ENCODE measurements around the gene THOC5.

THOC5 gene

DNA sequence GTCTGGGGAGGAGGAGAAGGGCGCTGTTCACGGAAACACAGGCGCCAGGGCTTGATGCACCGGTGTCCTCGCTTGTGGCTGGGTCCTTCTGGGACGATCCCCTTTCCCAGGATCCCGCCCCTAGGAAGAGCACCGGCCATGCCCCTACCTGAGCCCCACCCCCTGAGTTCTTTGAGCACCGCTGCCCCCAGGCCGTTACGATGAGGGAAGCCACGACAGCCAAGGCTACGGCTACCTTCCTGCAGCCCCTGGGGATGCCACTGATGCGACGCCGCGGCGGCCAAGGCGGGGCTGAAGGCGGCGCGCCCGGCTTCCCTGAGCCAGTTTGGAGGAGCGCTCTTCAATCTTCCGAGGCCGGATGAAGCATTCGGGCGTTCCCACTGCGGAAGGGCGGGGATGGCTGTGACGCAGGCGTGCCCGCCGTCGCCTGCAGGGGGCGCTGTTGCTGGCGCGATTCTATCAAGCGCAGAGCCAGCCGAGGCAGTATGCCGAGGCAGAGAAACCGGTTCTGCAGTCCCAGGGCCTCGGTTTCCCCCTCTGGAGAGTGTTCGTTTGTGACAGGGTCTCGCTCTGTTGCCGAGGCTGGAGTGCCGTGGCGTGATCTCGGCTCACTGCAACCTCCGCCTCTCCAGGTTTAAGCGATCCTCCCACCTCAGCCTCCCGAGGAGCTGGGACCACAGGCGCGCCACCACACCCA is 83.2 kb downstream of the THOC5 start (continued):
- TF ChIP-seq ZNF18 (tag by site-specific recombination; IDR thresholded peaks at IDR 0.05) (peak; percentile 16; the same call in 1 of the 2 replicates), GLIS1 (tag by site-specific recombination; IDR thresholded peaks at IDR 0.05) (peak; percentile 18; the same call in 1 of the 2 replicates), EGR2 (tag by site-specific recombination; IDR thresholded peaks at IDR 0.05; ENCODE audit: low read depth) (no peak), ZNF776 (tag by site-specific recombination; IDR thresholded peaks at IDR 0.05; ENCODE audit: borderline replicate concordance) (no peak), ZNF280C (tag by site-specific recombination; IDR thresholded peaks at IDR 0.05) (no peak), ZNF423 (tag by site-specific recombination; IDR thresholded peaks at IDR 0.05) (no peak), ZBTB11 (tag by site-specific recombination; conservative IDR thresholded peaks at IDR 0.05; ENCODE audit: low read depth) (peak; percentile 34; the same call in 1 of the 2 replicates), HOXD13 (CRISPR knock-in tag; IDR thresholded peaks at IDR 0.05; ENCODE audit: borderline replicate concordance) (no peak), KLF7 (tag by site-specific recombination; IDR thresholded peaks at IDR 0.05; ENCODE audit: borderline replicate concordance) (peak; percentile 81; the same call in 1 of the 2 replicates), ZXDB (tag by site-specific recombination; IDR thresholded peaks at IDR 0.05) (peak; percentile 24; the same call in 1 of the 2 replicates), ZNF223 (tag by site-specific recombination; IDR thresholded peaks at IDR 0.05) (no peak), ZNF324 (tag by site-specific recombination; IDR thresholded peaks at IDR 0.05) (0 out of 2 replicates have a peak, but pooled peaks have one; percentile 27), KLF9 (tag by site-specific recombination; IDR thresholded peaks at IDR 0.05; ENCODE audit: low read depth) (peak; percentile 74), IKZF3 (tag by site-specific recombination; IDR thresholded peaks at IDR 0.05) (peak; percentile 52; the same call in 1 of the 2 replicates), MEIS1 (CRISPR knock-in tag; IDR thresholded peaks at IDR 0.05; ENCODE audit: borderline replicate concordance) (no peak)
- TF ChIP-seq, protein P1, sequence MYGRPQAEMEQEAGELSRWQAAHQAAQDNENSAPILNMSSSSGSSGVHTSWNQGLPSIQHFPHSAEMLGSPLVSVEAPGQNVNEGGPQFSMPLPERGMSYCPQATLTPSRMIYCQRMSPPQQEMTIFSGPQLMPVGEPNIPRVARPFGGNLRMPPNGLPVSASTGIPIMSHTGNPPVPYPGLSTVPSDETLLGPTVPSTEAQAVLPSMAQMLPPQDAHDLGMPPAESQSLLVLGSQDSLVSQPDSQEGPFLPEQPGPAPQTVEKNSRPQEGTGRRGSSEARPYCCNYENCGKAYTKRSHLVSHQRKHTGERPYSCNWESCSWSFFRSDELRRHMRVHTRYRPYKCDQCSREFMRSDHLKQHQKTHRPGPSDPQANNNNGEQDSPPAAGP (tag by site-specific recombination; IDR thresholded peaks at IDR 0.05), result peak; percentile 71
- TF ChIP-seq, protein P2, sequence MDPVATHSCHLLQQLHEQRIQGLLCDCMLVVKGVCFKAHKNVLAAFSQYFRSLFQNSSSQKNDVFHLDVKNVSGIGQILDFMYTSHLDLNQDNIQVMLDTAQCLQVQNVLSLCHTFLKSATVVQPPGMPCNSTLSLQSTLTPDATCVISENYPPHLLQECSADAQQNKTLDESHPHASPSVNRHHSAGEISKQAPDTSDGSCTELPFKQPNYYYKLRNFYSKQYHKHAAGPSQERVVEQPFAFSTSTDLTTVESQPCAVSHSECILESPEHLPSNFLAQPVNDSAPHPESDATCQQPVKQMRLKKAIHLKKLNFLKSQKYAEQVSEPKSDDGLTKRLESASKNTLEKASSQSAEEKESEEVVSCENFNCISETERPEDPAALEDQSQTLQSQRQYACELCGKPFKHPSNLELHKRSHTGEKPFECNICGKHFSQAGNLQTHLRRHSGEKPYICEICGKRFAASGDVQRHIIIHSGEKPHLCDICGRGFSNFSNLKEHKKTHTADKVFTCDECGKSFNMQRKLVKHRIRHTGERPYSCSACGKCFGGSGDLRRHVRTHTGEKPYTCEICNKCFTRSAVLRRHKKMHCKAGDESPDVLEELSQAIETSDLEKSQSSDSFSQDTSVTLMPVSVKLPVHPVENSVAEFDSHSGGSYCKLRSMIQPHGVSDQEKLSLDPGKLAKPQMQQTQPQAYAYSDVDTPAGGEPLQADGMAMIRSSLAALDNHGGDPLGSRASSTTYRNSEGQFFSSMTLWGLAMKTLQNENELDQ (tag by site-specific recombination; IDR thresholded peaks at IDR 0.05; ENCODE audit: low read depth), result no peak
- TF ChIP-seq, protein P3, sequence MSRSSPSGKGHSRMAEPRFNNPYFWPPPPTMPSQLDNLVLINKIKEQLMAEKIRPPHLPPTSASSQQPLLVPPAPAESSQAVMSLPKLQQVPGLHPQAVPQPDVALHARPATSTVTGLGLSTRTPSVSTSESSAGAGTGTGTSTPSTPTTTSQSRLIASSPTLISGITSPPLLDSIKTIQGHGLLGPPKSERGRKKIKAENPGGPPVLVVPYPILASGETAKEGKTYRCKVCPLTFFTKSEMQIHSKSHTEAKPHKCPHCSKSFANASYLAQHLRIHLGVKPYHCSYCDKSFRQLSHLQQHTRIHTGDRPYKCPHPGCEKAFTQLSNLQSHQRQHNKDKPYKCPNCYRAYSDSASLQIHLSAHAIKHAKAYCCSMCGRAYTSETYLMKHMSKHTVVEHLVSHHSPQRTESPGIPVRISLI (tag by site-specific recombination; IDR thresholded peaks at IDR 0.05), result no peak
- TF ChIP-seq, protein P4, sequence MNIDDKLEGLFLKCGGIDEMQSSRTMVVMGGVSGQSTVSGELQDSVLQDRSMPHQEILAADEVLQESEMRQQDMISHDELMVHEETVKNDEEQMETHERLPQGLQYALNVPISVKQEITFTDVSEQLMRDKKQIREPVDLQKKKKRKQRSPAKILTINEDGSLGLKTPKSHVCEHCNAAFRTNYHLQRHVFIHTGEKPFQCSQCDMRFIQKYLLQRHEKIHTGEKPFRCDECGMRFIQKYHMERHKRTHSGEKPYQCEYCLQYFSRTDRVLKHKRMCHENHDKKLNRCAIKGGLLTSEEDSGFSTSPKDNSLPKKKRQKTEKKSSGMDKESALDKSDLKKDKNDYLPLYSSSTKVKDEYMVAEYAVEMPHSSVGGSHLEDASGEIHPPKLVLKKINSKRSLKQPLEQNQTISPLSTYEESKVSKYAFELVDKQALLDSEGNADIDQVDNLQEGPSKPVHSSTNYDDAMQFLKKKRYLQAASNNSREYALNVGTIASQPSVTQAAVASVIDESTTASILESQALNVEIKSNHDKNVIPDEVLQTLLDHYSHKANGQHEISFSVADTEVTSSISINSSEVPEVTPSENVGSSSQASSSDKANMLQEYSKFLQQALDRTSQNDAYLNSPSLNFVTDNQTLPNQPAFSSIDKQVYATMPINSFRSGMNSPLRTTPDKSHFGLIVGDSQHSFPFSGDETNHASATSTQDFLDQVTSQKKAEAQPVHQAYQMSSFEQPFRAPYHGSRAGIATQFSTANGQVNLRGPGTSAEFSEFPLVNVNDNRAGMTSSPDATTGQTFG (tag by site-specific recombination; IDR thresholded peaks at IDR 0.05; ENCODE audit: borderline replicate concordance), result no peak
- TF ChIP-seq, protein P5, sequence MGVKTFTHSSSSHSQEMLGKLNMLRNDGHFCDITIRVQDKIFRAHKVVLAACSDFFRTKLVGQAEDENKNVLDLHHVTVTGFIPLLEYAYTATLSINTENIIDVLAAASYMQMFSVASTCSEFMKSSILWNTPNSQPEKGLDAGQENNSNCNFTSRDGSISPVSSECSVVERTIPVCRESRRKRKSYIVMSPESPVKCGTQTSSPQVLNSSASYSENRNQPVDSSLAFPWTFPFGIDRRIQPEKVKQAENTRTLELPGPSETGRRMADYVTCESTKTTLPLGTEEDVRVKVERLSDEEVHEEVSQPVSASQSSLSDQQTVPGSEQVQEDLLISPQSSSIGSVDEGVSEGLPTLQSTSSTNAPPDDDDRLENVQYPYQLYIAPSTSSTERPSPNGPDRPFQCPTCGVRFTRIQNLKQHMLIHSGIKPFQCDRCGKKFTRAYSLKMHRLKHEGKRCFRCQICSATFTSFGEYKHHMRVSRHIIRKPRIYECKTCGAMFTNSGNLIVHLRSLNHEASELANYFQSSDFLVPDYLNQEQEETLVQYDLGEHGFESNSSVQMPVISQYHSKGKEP (tag by site-specific recombination; IDR thresholded peaks at IDR 0.05), result no peak

All from HEK293 (cell line).